Upper lobe of left lung (tissue), 4 donors: ENCODE data around the gene CELSR2.

Experiments used
- POLR2A ChIP-seq, 4 donors: fragments of 450-650 bp; IDR thresholded peaks; one replicate each; pipeline ENCODE4 v1.5.1; 2016 to 2017; ENCODE audit warnings: antibody characterized with exemption in 4 of 4, mild to moderate bottlenecking in 2 of 4
- TF ChIP-seq, protein P1 (sequence below), 6 experiments: fragments of 450-650 bp in 4 of 6; fragments of 200-600 bp in 2 of 6; sonication (generic) in 2 of 6; IDR thresholded peaks; one replicate each; pipeline ENCODE4 v1.5.1; 2016 to 2019; ENCODE audit warnings: antibody characterized with exemption in 6 of 6

GRCh38 chr1:109283748-109284600 is 34.6 kb downstream of the CELSR2 start:
- TF ChIP-seq, protein P1, sequence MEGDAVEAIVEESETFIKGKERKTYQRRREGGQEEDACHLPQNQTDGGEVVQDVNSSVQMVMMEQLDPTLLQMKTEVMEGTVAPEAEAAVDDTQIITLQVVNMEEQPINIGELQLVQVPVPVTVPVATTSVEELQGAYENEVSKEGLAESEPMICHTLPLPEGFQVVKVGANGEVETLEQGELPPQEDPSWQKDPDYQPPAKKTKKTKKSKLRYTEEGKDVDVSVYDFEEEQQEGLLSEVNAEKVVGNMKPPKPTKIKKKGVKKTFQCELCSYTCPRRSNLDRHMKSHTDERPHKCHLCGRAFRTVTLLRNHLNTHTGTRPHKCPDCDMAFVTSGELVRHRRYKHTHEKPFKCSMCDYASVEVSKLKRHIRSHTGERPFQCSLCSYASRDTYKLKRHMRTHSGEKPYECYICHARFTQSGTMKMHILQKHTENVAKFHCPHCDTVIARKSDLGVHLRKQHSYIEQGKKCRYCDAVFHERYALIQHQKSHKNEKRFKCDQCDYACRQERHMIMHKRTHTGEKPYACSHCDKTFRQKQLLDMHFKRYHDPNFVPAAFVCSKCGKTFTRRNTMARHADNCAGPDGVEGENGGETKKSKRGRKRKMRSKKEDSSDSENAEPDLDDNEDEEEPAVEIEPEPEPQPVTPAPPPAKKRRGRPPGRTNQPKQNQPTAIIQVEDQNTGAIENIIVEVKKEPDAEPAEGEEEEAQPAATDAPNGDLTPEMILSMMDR (IDR thresholded peaks at IDR 0.05): no peak
- TF ChIP-seq POLR2A (IDR thresholded peaks at IDR 0.05): no peak
